LNCAP (cell line): ENCODE measurements around the gene AP5B1.

Experiments used
- CTCF ChIP-seq: fragments of 450-650 bp; IDR thresholded peaks from 2 replicates; pipeline ENCODE4 v1.5.1; 2017; ENCODE audit warnings: mild to moderate bottlenecking

AP5B1 gene

DNA sequence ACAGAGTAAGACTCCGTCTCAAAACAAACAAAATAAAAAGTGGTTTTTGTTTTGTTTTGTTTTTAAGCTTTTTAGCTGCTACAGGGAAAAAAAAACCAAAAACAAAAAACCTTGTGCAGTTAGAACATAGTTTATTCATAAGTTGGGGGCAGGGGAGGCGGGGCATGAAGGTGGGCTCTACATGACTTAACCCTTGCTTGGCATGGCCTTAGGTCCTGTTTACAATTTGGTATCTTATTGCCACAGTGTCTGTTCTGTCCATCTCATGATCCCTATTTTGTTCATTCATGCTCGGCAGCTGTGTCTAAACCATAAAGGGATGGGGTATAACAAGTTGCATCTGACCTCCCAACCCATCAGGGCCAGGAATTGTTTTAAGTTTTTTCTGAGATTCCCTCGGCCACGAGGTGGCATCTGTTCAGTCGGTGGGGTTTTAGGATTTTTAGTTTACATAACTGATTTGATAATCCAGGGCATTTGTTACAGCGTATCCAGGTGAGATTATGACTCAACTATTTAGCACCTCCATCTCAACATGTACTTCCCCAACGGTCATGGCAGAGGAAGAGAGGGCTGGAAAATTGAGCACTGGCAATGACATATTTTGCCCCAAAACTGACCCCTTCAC lies 6.9 kb downstream of the AP5B1 start:
- no peak for TF ChIP-seq CTCF

- TF ChIP-seq CTCF: no peak
Observed at GRCh38 chr11:65771589-65772112, 9.1 kb downstream of the AP5B1 start.

- no peak for TF ChIP-seq CTCF
Observed at GRCh38 chr11:65770951-65771567, 9.7 kb downstream of the AP5B1 start.

DNA sequence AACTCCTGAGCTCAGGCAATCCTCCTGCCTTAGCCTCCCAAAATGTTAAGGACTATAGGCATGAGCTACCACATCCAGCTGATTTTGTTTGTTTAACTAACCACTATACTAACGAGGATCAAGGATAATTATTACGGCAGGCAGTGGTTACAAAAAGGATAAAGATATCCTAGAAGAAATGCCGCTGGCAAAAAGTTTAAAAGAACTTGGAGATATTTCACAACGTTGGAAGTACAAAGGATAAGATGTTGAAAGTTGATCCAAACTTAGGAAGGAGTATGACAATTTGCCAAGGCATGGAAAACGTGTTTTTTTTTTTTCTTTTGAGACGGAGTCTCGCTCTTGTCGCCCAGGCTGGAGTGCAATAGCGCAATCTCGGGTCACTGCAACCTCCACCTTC lies 13.4 kb downstream of the AP5B1 start:
- no peak for TF ChIP-seq CTCF

DNA sequence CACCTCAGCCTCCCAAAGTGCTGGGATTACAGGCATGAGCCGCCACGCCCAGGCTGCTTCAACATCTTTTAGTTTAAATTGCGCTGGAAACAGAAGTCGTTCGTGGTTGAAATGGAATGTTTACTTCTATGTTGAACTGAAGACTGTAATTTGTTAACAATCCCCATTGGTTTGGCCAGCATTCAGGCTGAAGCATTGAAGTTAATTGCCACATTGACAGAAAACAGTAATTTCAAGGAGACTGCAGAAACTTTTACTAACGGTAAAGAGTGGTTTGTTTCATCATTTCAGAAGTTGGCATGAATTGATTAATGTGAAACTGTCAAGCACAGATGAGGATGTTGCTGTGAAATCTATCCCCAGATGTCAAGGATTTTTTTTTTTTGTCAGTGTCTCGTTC lies 14.2 kb downstream of the AP5B1 start:
- no peak for TF ChIP-seq CTCF

DNA sequence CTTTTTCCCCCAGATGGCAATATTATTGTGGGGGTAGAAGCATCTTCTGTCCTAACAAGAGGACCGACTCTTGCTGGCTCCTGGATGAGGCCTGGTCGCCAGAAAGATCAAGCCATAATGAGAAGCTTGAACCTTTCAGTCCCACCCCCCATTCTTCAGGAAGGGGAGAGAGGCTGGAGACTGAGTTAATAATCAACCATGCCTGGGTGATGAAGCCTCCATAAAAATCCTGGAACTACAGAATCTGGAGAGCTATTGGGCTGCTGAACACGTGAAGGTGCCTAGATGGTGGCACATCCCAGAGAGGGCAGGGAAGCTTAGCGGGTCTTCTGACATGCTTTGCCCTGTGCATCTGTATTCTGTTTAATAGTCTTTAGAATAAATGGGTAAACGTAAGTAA lies 16.3 kb downstream of the AP5B1 start:
- no peak for TF ChIP-seq CTCF

DNA sequence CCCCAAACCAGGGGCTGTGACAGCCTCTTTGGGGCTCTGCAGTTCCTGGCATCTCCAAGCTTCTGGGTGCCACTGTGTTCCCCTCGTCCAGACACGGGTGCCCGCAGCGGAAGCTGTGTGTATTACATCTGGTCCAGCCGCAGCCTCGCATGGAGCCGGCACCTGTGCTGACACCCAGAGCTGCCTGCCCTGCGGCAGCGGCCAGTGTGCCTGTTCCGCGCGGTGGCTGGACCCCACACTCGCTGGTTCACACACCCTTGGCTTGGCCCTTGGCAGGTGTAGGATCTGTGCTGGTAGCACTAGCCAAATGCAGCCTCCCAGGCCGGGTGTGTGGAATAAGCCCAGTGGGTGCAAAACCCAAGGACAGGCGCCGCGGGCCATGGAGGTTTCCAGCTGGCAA lies 35.7 kb downstream of the AP5B1 start:
- TF ChIP-seq CTCF: no peak
